Vagina (tissue), 2 donors: Measurements from ENCODE around the gene DRD1.

Experiments
- CTCF ChIP-seq, 3 experiments: fragments of 450-650 bp in 2 of 3; fragments of 200-600 bp in 1 of 3; sonication (generic) in 1 of 3; IDR thresholded peaks; one replicate each; pipeline ENCODE4 v1.5.1; 2017 to 2019; ENCODE audit warnings: antibody characterized with exemption in 3 of 3, mild to moderate bottlenecking in 2 of 3, moderate library complexity in 2 of 3
- POLR2A ChIP-seq, 2 donors: fragments of 450-650 bp; IDR thresholded peaks; one replicate each; pipeline ENCODE4 v1.6.1; 2017; ENCODE audit warnings: antibody characterized with exemption in 2 of 2, mild to moderate bottlenecking in 2 of 2, moderate library complexity in 2 of 2
- POLR2AphosphoS5 ChIP-seq, 2 donors: sonication (generic); formaldehyde crosslinking; IDR thresholded peaks; one replicate each; pipeline ENCODE4 v1.9.0; 2017; ENCODE audit warnings: antibody characterized with exemption in 2 of 2, mild to moderate bottlenecking in 2 of 2, low read depth in 1 of 2; ENCODE audit not compliant: insufficient read depth in 1 of 2

DNA sequence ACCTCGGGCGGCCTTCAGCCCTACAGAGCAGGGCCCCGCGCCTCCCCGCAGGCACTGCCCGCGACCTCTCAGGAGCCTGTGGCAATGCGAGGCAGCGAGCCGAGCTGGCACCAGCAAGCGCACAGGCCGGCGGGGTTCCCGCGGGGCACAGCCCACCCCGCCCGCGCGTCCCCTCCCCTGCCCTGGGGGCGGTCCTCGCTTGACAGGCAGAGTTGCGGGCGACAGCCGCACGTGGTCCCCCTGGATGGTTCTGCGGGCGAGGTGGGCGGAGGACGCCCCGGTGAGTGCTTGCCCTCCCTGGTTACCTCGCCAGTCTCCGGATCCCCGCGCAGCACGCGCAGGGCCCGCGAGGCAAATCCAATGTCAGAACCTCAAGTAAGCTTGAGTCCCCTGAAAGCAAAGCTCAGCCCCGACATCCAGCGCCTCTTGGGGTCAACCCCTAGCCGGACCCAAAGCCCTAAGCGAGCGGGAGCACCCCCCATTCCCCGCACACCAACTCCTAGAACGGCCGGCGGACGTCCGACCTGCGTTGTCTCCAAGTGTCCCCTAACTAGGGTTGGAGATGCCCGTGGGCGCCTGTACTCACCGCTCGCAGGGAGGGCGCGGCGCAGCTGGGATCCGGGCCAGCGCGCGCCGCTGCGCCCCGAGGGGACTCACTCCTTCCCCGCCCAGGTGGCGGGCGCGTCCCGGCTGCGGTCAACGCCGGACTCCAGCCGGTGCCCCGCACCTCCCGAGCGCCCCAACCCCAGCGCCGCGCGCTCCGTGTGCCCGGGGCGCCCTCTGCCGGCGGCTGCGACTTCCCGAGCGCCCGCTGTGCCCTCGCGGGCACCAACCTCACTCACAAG lies at the start of gene DRD1:
- TF ChIP-seq POLR2AphosphoS5 (IDR thresholded peaks at IDR 0.05; ENCODE audit: insufficient read depth in 1 of 2, low read depth in 1 of 2) (no peak), CTCF (IDR thresholded peaks at IDR 0.05) (peak; percentile 24 to 62 (median 27)), POLR2A (IDR thresholded peaks at IDR 0.05) (no peak)
